ENCODE data around the gene HIBADH.

The HIBADH gene

DNA sequence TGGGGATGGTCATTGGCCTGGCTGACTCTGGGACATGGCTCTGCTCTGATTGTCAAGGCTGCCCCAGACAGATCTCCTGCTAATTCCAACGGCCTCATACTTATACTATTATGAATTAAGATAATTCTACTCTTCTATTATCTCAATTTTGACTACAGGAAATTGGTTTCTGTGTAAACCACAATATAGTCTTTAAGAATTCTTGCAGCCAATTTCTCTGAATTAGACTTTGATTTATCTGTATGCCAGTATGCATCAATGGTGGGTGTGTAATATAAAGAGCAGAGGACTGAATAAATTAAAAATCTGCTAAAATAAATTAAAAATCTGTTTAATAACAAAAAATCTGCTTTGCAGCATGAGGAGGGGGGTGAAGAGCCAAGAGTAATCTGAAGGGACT is 27.0 kb downstream of the HIBADH start:
- DNase-seq (ENCODE audit: low spot score), result no peak

DNA sequence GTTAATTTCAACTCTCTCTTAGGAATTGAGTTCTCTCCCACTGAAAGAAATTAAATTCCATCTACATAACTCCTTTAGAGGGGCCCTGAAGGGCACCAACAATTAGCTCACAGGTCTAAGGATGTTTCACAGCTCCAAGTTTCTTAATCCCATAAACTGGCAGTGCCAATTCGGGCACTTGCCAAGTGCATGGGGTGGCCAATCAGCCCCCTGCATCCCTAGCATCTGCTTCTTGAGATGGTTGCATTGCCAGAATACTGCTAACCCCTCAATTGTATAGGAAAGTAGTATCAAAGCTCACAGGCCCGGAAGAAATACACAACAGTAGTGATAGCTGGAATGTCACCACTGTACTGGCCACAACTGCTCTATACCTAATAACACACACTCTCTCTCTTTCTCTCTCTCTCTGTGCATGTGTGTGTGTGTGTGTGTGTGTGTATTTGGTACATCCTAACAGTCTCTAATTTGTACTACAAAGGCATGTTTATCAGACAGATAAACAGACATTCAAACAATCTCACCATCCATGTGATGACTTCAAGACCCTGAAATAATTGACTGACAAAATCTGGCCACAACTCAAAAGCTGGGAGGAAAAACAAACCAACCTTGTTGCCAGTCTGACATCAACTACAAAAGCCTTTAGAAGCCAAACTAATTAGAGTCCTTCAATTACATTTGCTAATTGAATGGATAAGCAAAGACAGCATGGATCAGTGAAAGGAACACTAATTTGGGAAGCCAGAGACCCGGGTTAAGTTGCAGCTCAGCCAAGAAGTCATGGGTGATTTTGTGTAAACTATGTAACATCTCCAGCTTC is 27.8 kb downstream of the HIBADH start:
- DNase-seq (ENCODE audit: low spot score), result no peak

DNA sequence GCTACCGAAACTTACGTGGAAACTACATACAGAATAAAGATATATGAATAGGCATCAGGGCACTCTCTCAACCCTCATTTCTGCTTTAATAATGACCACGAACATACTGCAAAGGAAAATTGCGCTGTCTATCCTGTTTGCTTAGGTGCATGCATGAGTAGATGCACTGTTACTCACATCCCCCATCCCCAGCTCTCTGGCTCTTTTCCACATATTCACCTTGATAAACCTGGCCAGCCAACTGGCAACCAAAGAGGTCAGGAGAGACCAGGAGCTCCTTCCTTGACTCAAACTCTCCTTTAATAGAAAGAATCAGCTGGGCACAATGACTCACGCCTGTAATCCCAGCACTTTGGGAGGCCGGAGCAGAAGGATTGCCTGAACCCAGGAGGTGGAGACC is 29.6 kb downstream of the HIBADH start:
- DNase-seq (ENCODE audit: low spot score), result no peak

DNA sequence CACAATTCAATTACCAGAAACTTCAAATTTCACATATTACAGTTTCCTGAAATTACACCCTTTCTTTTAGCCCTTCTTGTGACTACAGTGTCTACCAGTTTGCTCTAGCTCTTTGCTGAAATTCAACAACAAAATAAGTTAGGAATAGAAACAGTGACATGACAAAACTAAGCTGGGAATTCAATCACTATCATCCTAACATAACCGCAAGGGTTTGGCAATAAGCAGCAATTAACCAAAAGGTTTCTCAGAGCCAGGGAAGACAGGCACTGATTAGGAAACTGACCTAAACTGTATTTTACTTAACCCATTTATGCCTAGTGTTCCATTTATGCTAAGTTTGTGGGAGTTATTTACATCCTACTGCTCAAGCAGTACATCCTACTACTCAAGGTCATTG is 31.3 kb downstream of the HIBADH start:
- no peak for DNase-seq (ENCODE audit: low spot score)

DNA sequence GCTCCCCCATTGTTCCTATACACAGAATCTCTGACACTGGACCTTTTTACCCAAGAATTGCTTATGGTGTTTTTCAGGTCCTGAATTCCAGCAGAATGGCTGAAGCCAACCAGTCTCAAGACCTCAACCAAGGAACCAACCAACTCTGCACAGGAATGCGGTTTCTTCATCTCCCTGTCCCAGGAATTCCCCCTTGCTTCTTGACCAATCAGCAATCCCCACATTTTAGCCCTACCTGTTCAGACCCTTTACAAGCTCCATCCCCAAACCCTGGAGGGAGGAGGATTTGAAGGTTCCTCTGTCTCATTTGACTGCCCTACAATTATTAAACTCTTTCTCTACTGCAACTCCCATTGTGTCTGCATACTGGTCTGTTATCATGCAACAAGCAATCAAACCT is 35.5 kb downstream of the HIBADH start:
- no peak for DNase-seq (ENCODE audit: low spot score)

DNA sequence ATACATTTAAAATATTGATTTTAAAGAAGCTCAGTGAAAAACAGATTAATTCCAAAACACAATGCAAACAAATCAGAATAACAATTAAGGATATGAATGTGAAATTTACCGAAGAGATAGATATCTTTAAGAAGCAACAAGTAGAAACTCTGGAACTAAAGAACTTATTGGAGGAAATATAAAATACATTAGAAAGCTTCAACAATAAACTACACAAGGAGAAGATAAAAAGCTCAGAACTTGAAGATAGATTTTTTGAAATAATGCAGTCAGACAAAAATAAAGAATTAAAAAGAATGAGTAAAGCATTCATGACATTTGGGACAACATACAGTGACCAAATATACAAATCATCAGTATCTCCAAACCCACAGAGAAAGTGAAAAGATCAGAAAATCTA is 43.2 kb downstream of the HIBADH start:
- DNase-seq (ENCODE audit: low spot score), result no peak

DNA sequence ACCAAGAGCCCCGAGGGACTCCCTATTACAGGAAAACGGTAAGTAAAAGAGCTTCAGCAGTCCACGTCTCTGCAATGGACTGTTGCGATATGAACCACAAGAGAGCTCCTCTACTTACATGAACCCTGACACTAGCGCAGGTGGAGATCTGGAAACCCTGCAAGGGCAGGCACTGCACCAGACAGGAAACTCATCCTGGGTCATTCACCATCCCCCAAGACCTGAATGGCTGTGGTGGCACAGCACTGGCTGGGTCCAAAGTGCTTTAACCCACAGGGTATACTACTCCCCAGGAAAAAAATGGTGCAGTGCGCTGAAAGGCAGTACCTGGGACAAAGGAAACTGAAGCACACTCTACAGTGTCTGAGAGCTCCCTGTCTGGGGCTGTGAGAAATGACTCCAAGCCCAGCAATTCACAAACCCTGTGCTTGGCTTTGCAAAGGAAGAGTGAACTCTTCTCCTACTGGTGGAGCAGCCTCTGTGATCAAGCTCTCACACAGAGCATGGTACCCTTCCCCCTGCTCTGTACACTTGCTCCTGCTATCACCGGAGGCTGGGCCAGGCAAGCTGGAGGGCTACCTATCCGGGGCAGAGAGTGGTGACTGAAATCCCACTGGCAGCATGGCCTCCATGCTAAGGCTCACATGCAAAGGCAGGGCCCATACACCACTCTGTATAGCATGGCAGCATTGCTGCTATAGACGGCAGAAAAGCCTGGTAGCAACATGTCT is 44.9 kb downstream of the HIBADH start:
- no peak for DNase-seq (ENCODE audit: low spot score)

DNA sequence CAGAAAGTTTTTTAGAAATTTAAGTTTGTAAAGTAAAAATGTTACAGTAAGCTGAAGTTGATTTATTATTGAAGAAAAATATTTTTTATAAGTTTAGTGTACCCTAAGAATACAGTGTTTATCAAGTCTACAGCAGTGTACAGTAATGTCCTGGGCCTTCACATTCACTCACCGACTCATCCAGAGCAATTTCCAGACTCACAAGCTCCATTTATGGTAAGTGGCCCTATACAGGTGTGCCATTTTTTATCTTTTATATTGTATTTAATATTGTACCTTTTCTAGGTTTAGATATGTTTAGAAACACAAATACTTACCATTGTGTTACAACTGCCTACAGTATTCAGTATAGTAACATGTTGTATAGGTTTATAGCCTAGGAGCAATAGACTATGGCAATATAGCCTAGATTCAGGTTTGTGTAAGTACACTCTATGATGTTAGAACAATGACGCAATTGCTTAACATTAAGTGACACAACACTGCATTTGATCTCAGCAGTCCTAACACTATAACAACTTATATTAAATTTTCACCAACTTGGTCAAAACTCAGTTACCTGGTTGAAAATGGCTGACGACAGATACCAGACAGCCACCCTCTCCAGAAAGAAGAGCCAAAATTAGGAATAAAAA is 45.7 kb downstream of the HIBADH start:
- no peak for DNase-seq (ENCODE audit: low spot score)

DNA sequence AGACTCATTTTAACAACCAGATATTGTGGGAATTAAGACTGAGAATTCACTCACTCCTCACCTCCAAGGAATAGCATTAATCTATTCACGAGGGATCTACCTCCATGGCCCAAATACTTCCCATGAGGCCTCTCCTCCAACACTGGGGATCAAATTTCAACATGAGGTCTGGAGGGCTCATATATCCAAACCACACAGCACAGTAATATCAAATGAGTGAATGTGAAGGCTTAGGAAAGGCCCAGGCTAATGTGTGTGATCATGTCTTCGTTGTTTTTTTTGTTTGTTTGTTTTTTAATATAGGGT is 46.5 kb downstream of the HIBADH start:
- no peak for DNase-seq (ENCODE audit: low spot score)

DNA sequence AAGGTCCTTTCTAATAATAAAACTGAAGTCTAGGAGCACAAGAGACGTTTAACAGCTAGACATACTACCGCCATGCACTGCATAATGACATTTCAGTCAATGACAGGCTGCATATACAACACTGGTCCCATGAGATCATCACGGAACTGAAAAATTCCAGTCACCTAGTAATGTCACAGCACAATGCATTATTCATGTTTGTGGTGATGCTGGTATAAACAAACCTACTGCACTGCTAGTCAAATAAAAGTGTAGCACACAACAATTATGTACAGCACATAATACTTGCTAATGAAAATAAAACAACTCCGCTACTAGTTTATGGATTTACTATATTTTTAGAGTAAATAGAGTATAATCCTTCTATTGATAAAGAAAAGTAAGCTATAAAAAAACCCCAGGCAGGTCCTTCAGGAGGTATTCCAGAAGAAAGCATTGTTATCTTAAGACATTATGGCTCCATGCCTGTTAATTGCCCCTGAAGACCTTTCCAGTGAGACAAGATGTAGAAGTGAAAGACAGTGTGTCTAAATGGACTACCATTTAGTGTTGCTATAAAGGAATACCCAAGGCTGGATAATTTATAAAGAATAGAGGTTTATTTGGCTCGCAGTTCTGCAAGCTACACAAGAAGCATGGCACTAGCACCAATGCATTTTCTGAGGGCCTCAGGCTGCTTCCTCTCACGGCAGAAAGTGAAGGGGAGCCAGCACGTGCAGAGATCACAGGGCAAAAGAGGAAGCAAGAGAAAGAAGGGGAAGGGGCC is 47.1 kb downstream of the HIBADH start:
- no peak for DNase-seq (ENCODE audit: low spot score)

DNA sequence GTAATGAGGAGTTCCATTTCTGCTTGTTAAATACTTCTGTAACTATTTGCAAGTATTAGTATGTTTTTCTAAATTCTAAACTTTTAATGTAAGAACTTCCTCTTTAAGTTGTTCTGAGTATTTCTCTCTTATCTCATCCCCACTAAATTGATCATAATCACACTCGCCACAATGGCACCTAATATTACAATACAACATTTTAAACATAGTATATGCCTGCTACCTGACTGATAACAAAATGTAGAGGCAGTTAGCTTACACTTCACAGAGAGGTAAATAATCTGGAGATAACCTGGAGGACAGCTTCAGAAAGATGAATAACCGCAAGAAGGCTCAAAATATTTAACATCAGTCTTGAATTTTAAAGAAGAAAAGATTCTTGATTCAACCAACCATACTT is 48.6 kb downstream of the HIBADH start:
- no peak for DNase-seq (ENCODE audit: low spot score)

DNA sequence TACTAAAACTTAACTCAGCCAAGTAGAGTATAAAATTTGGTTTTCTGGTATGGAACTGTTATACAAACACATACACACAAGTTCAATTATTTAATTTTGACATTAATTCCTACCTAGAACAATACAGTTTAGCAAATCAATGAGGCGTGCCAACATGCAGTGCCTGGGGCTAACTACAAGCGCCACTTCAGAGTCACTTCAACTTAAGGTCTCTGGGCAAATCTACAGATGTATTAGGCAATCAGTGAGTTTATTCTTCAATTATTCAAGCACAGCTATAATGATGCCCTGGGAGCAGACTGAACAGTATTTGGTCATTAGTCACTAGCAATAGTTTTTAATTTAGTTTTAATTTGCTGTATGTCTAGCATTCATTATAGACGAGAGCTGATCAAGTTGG is 51.6 kb downstream of the HIBADH start:
- DNase-seq (ENCODE audit: low spot score), result no peak

DNA sequence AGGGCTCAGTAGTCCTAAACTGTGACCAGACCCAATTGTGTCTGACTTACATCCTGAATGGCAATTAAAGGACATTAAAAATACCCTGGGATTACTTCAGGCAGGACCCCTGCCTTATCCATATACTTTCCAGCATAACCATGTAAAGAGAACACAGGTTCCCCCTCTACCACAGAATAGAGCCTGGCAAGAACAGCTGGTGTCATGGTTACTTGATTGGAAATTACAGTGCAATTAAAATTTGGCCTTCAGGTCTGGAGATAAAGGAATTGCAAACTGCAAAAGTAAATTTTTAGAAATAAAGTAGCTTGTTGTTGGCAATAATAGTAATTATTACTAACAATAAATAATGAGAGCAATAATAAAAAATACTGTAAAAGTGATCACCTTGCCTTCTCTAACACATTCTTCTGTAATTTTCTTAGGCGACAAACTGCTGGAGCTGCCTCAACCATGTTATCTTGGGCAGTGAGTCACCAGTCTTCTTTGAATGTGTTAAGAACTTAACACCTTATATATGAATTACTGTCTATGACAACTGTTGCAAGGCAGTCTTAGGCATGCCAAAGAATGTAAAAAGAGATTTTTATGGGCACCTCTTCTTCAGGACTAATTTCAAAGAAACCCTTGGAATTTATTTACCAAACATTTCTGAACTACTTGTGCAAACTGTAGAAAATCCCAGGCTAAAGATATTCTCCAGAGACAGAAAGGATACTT is 53.7 kb downstream of the HIBADH start:
- no peak for DNase-seq (ENCODE audit: low spot score)

DNA sequence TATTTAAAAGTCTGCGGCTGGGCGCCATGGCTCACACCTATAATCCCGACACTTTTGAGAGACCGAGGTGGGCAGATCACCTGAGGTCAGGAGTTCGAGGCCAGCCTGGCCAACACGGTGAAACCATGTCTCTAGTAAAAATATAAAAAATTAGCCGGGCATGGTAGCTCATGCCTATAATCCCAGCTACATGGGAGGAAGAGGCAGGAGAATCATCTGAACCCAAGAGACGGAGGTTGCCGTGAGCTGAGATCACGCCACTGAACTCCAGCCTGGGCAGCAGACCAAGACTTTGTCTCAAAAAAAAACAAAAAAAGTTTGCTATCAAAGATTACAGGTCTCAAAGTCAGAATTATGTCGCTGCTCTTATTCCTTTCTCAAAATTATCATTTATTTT is 55.5 kb downstream of the HIBADH start:
- DNase-seq (ENCODE audit: low spot score), result no peak

DNA sequence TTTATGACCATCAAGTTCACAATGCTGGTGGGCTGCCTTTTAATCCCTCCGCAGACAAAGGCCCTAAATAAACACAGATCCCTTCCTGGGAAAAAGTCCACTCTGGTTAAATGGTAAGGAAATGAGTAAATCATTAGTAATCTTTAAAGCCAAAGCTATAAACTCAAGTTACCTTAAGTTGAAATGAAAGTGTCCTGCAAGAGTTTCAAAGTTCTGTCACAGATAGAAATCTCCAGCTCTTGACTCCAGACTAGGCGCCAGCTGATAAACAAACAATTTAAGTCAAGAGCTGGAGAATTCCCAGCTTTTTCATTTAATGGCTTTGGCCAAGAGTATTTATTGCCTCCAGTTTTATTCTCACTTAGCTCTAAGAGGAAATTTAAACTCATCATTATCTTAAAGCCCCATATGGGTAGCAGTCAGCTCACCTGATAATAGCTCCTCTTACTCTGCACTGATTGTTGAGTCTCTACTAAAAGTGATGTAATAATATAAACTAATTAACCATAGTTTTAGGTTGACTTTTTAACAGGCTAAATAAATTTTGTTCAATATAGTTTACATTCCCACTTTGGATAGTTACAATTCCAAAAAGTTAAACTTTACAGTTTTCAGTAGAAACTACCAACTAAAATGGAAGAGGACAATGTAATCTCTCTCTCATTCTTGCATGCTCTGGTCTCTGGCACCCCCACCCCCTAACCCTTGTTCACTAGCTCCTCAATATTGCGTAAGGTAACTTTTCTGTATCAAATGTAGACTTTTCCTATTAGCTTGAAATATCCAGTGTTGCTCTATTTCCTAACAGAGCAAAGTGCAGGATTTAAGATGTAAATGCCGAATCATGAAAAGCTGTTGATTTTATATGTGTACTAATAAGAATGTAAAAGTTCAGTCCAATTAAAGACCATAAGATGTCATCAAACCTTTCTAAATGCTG is 56.1 kb downstream of the HIBADH start:
- DNase-seq (ENCODE audit: low spot score), result no peak

DNA sequence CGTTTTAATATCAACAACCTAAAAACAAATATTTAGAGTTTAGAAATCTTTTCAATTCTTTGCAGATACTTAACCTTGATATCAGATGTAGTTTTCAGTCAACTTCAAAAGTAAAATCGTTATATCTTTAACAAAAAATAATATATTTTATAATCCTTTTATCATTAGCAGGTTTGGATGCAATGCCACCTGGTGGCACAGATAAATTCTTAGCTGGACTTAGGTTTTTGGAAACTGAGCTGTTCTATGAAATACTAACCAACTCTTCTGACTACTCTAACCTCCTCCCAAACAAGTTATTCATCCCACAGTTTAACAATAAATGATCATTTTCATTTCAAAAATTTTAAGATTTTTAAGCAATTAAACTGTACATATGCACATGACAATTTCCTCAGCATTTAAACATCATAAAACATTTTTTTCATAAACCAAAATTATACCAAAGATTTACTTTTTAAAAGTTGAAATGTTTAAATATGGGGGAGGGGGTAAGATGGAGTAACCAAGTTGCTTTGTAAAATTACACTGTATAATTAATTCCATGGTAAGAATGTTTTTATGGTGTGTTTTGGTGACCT is 56.9 kb downstream of the HIBADH start:
- no peak for DNase-seq (ENCODE audit: low spot score)

DNA sequence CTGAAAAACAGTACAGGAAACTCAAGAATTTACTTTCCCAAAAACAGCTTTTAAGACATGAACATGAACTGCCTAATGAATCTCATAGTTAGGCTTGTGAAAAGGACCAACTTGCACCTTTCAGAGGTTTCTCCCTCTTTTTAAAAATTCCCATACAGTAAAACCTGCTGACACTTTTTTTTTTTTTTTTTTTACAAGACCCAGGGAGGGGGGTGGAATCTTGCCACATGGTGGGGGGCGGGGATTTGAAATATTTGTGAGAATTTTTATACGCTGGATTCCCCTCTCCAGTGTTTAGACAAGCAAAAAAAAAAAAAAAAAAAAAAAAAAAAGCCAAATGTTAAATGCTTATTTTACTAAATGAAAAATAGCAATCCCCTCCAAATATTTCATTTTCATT is 57.4 kb downstream of the HIBADH start:
- no peak for DNase-seq (ENCODE audit: low spot score)

DNA sequence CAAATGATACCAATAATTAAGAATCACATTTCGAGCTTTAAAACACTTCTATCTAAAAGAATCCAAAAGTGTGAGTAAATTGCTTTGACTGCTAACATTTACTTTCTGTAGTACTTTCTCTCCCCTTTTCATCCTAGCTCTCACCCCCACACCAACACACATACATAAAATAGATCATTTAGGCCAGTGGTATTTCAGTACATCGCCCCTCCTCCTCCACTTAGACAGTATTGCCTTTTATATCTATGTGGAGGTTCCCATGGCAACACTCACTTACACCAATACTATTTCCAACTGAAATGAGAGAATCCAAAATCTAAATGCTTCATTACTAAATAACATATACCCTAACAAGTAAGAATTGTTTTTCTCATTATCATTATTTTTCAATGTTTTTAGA is 58.9 kb downstream of the HIBADH start:
- no peak for DNase-seq (ENCODE audit: low spot score)

DNA sequence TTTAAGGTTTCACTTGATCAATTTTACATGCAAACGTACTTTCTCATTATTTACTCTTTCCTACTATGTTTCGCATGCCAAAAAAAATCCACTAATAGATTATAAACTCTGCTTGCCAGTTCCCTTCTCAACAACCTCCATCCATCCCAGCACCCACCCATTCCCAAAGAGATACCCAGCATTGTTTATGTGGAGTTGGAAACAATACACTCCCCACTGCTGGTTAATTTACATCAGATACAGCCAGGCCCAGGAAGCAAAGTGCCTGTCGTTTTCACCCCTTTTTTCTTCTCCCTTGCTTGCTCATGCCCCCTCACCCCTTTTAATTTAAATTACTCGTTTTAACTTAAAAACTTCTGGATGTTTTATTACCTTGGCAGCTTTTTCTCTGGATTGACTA is 59.9 kb downstream of the HIBADH start:
- DNase-seq (ENCODE audit: low spot score), result no peak

DNA sequence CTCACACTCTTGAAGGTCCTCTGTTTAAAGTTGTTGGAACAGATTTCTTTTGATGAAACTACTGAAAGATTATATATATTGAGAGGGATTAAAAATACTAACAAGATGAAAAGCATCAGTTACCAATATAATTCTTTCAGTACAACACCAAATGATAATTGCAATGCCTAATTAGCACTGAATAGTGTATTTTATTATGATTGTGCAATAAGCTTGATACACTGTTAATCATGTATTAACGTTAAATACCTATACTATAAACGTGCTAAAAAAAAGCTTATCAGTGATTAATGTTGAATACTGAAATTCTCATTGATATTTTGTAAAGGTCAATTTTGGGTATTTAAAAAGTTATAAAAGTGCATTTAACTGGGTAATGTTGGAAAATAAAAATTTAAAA is 61.5 kb downstream of the HIBADH start:
- DNase-seq (ENCODE audit: low spot score), result no peak

DNA sequence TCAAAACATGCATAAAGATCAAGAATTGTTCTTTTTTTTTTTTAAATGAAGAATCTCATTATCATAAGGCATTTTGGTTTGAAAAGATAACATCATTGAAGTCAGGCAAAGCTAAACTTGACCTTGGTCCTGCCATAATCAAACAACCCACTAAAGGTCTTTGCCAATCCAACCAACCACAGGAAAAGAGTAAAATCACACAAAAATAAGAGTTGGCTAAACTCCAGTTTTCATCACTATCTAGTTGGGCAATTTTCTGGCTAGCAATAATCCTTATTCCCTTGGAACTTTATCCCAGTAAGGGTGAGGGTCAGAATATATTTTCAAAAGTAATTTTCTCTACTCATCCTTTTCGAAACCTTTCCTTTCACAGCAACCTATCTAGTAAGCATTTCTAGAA is 62.4 kb downstream of the HIBADH start:
- no peak for DNase-seq (ENCODE audit: low spot score)

All from germinal center (tissue), 1 donor.